Left ventricle myocardium inferior (tissue), 1 donor: ENCODE results near the gene CAMKK1. TPM values are rescaled to one million over a fixed set of nuclear protein-coding genes. Genes with fewer than 3 reads are reported as not detected.
A peak's percentile ranks its signal among the peaks of the same experiment; 100 is the strongest.

Experiments
- DNase-seq: peaks from one replicate; pipeline ENCODE4 v3.0.0-alpha.2; 2020
- H3K27ac ChIP-seq: fragments of 200-600 bp; replicated peaks from 2 replicates; pipeline ENCODE4 v1.8.0; 2021
- H3K27me3 ChIP-seq: fragments of 200-600 bp; 2 replicates; pipeline ENCODE4 v1.8.0; 2021; ENCODE audit warnings: low read depth
- H3K36me3 ChIP-seq: fragments of 200-600 bp; 2 replicates; pipeline ENCODE4 v1.8.0; 2021
- H3K4me1 ChIP-seq: fragments of 200-600 bp; 2 replicates; pipeline ENCODE4 v1.8.0; 2021
- H3K4me3 ChIP-seq: fragments of 200-600 bp; 2 replicates; pipeline ENCODE4 v1.8.0; 2021; ENCODE audit warnings: mild to moderate bottlenecking, moderate library complexity
- H3K9me3 ChIP-seq: fragments of 200-600 bp; replicated peaks from 2 replicates; pipeline ENCODE4 v1.8.0; 2021
- CTCF ChIP-seq: fragments of 200-600 bp; IDR thresholded peaks from 2 replicates; pipeline ENCODE4 v1.8.0; 2021; ENCODE audit warnings: antibody characterized with exemption, mild to moderate bottlenecking, borderline replicate concordance
- intact Hi-C: fragments of 100-400 bp; cut with micrococcal nuclease; formaldehyde crosslinking; loops from one replicate; pipeline ENCODE4 v1.11.0; 2022
- total RNA-seq: library from RNA; stranded (reverse); fragmentation: NEBNext Ultra II Directional; extraction: Animal tissue kit (Norgen Biotek cat#: 25700); gene quantifications from one replicate; pipeline ENCODE4 v1.2.1, GENCODE V29; 2021
- donor health status: DM: no; HTN: yes; CAD: no; lungs with severe emphysema.

The CAMKK1 gene
- total RNA-seq, 1 donor from 2014 or later, result 5.5 TPM

- Histone ChIP-seq H3K9me3 (no peaks in the 10 kb centered on the region), H3K36me3 (peaks cover 67% of the 10 kb centered on the region), H3K27me3 (no peaks in the 10 kb centered on the region), H3K27ac (peak overlapping the region; percentile 82), H3K4me3 (peak overlapping the region; percentile 2), H3K4me1 (peaks cover 25% of the 10 kb centered on the region)
- intact Hi-C loops, result no loop called here
- no peak for TF ChIP-seq CTCF
- DNase-seq, result no peak
These were observed 64.6 kb downstream of the CAMKK1 start for GRCh38 chr17:3828151-3828851.

- H3K27ac ChIP-seq, result no peak overlapping the region
- H3K9me3 ChIP-seq, result no peaks in the 10 kb centered on the region
- no peak overlapping the region for H3K4me3 ChIP-seq
- TF ChIP-seq CTCF, result peak; percentile 51
- intact Hi-C loops, result no loop called here
- peaks cover 25% of the 10 kb centered on the region for H3K4me1 ChIP-seq
- DNase-seq, result no peak
- peaks cover 73% of the 10 kb centered on the region for H3K36me3 ChIP-seq
- no peaks in the 10 kb centered on the region for H3K27me3 ChIP-seq
These were observed 65.6 kb downstream of the CAMKK1 start for GRCh38 chr17:3827124-3827773.

GRCh38 chr17:3826191-3826590 lies 66.7 kb downstream of the CAMKK1 start:
- TF ChIP-seq CTCF, result no peak
- Histone ChIP-seq H3K27me3 (no peaks in the 10 kb centered on the region), H3K4me3 (no peak overlapping the region), H3K4me1 (peaks cover 25% of the 10 kb centered on the region), H3K36me3 (peaks cover 81% of the 10 kb centered on the region), H3K9me3 (no peaks in the 10 kb centered on the region), H3K27ac (no peak overlapping the region)
- DNase-seq, result no peak
- intact Hi-C loops, result no loop called here

- DNase-seq, result no peak
- intact Hi-C loops, result no loop called here
These were observed 71.8 kb downstream of the CAMKK1 start for GRCh38 chr17:3821101-3821500.

GRCh38 chr17:3818786-3819185 lies 74.1 kb downstream of the CAMKK1 start:
- intact Hi-C loops, result no loop called here
- H3K36me3 ChIP-seq, result peaks cover 100% of the 10 kb centered on the region
- peak overlapping the region; percentile 46 for H3K27ac ChIP-seq

More at GRCh38 chr17:3821101-3821500, 71.8 kb downstream of the CAMKK1 start:
- TF ChIP-seq CTCF, result no peak
- H3K36me3 ChIP-seq, result peaks cover 100% of the 10 kb centered on the region
- H3K27ac ChIP-seq, result no peak overlapping the region
- H3K9me3 ChIP-seq, result no peaks in the 10 kb centered on the region
- H3K4me1 ChIP-seq, result peaks cover 8% of the 10 kb centered on the region
- no peaks in the 10 kb centered on the region for H3K27me3 ChIP-seq
- H3K4me3 ChIP-seq, result no peak overlapping the region

More at GRCh38 chr17:3818786-3819185, 74.1 kb downstream of the CAMKK1 start:
- no peak for TF ChIP-seq CTCF
- H3K9me3 ChIP-seq, result no peaks in the 10 kb centered on the region
- DNase-seq, result no peak
- peaks cover 8% of the 10 kb centered on the region for H3K4me1 ChIP-seq
- H3K27me3 ChIP-seq, result no peaks in the 10 kb centered on the region
- H3K4me3 ChIP-seq, result no peak overlapping the region
